HepG2 (cell line): ENCODE results near the gene MEGF6. TPM values are rescaled to one million over a fixed set of nuclear protein-coding genes. Genes with fewer than 3 reads are reported as not detected.

Source experiments
- ADNP ChIP-seq: sonication (generic); formaldehyde crosslinking; IDR thresholded peaks from 2 replicates; pipeline ENCODE4 v1.4.0; 2020; ENCODE audit warnings: missing genetic modification reagents
- AKNA ChIP-seq: sonication (generic); formaldehyde crosslinking; IDR thresholded peaks from 2 replicates; pipeline ENCODE4 v1.4.0; 2020; ENCODE audit warnings: missing genetic modification reagents, borderline replicate concordance
- ARID5B ChIP-seq: IDR thresholded peaks from 2 replicates; pipeline ENCODE4 v1.4.0; 2020; ENCODE audit warnings: mild to moderate bottlenecking, missing genetic modification reagents
- CAMTA2 ChIP-seq: sonication (generic); formaldehyde crosslinking; IDR thresholded peaks from 2 replicates; pipeline ENCODE4 v1.4.0; 2020; ENCODE audit warnings: mild to moderate bottlenecking, missing genetic modification reagents, borderline replicate concordance
- DNMT3B ChIP-seq: conservative IDR thresholded peaks from 2 replicates; pipeline ENCODE4 v1.6.1; 2016; ENCODE audit warnings: missing biosample characterization, control low read depth
- JUND ChIP-seq: sonication (generic); formaldehyde crosslinking; IDR thresholded peaks from 2 replicates; pipeline ENCODE4 v1.8.0; 2022; ENCODE audit warnings: mild to moderate bottlenecking, missing genetic modification reagents
- KDM3A ChIP-seq: IDR thresholded peaks from 2 replicates; pipeline ENCODE4 v1.6.1; 2018; ENCODE audit warnings: low read depth, missing compliant biosample characterization
- MBNL3 ChIP-seq: fragments of 250-450 bp; sonication (Bioruptor Pico); conservative IDR thresholded peaks from 2 replicates; pipeline ENCODE4 v1.8.0; 2022; ENCODE audit warnings: mild to moderate bottlenecking, inconsistent platforms
- PAF1 ChIP-seq: IDR thresholded peaks from 2 replicates; pipeline ENCODE4 v1.6.1; 2016; ENCODE audit warnings: missing genetic modification reagents, missing compliant biosample characterization
- PCBP1 ChIP-seq: fragments of 200-400 bp; formaldehyde crosslinking; IDR thresholded peaks from 2 replicates; pipeline ENCODE4 v1.6.1; 2017; ENCODE audit warnings: mild to moderate bottlenecking, low read depth, low read length, borderline replicate concordance
- SRY ChIP-seq: sonication (generic); formaldehyde crosslinking; IDR thresholded peaks from 2 replicates; pipeline ENCODE4 v1.8.0; 2022; ENCODE audit warnings: mild to moderate bottlenecking, missing genetic modification reagents
- TAF15 ChIP-seq: fragments of 200-400 bp; formaldehyde crosslinking; IDR thresholded peaks from one replicate; pipeline ENCODE4 v1.6.1; 2018; ENCODE audit warnings: mild to moderate bottlenecking, low read depth, low read length; ENCODE audit not compliant: poor library complexity, severe bottlenecking
- TIGD3 ChIP-seq: sonication (generic); formaldehyde crosslinking; IDR thresholded peaks from 2 replicates; pipeline ENCODE4 v1.5.1; 2020; ENCODE audit warnings: mild to moderate bottlenecking, missing genetic modification reagents, borderline replicate concordance
- ZNF513 ChIP-seq: sonication (generic); formaldehyde crosslinking; conservative IDR thresholded peaks from 2 replicates; pipeline ENCODE4 v1.5.0; 2020; ENCODE audit warnings: missing genetic modification reagents
- ZNF577 ChIP-seq: sonication (generic); formaldehyde crosslinking; IDR thresholded peaks from 2 replicates; pipeline ENCODE4 v1.4.0; 2020; ENCODE audit warnings: mild to moderate bottlenecking, low read depth, missing genetic modification reagents, borderline replicate concordance
- ZNF615 ChIP-seq: sonication (generic); formaldehyde crosslinking; IDR thresholded peaks from 2 replicates; pipeline ENCODE4 v1.5.0; 2020; ENCODE audit warnings: mild to moderate bottlenecking, missing genetic modification reagents, borderline replicate concordance
- ZNF747 ChIP-seq: sonication (generic); formaldehyde crosslinking; IDR thresholded peaks from 2 replicates; pipeline ENCODE4 v1.8.1; 2023; ENCODE audit warnings: missing genetic modification reagents, mild to moderate bottlenecking, borderline replicate concordance
- polyA plus RNA-seq, 8 experiments: library from polyadenylated mRNA; depleted of rRNA in 3 of 8; stranded (reverse) in 7 of 8; unstranded in 1 of 8; fragments of >200 nt; fragmentation: Illumina TruSeq in 4 of 8; extraction: Trizol in 4 of 8; gene quantifications; 2 replicates each; pipeline versions ENCODE4 v1.2.1 to v1.2.3, GENCODE V29; 2011 to 2016; ENCODE audit warnings: low read depth in 4 of 8, missing spikeins in 1 of 8, mixed read lengths in 1 of 8; ENCODE audit not compliant: insufficient read depth in 1 of 8
- total RNA-seq, 5 experiments: library from RNA; depleted of rRNA; stranded (reverse); fragments of >200 nt; fragmentation: Illumina TruSeq; extraction: Trizol; gene quantifications; 2 replicates each; pipeline ENCODE4 v1.2.3, GENCODE V29; 2016; ENCODE audit warnings: low read depth in 1 of 5
- TF ChIP-seq, protein P1 (sequence below): sonication (generic); formaldehyde crosslinking; IDR thresholded peaks from 2 replicates; pipeline ENCODE4 v1.8.1; 2023; ENCODE audit warnings: mild to moderate bottlenecking, missing genetic modification reagents, borderline replicate concordance

The MEGF6 gene
- total and polyA plus RNA-seq, 2 of the 13 experiments (the other 11 are each of a cell fraction or from before 2014, with no cell fraction given), result 1.9 TPM

DNA sequence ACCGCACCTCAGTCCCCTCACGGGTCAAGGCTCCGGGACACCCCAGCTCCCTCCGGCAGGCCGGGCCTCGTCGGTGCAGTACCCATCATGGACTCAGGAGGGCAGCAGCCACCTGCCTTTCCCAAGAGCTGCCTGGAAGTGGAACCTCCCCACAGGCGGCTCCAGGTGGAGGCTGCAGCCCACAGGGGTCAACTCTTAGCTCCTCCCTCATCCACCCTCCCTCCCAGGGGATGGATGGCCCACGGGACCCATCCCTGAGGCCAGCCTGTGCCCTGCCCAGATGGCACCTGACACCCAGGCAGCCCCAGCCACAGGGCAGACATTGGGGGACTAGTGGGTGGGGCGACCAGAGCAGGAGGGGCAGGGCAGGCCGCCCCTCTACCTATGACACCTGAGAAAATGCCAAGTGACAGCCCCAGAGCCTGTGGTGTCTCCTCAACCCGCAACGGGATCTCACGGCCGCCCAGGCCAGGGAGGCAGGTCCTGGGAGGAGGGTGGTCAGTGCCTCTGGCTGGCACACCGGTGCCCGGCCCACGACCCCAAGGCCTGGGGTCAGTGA lies 158.0 kb downstream of the MEGF6 start (continued):
- TF ChIP-seq TIGD3 (CRISPR knock-in tag) (no peak), ADNP (CRISPR knock-in tag) (no peak), SRY (CRISPR knock-in tag) (peak; percentile 24; the same call in 1 of the 2 replicates), MBNL3 (CRISPR knock-in tag) (no peak), TAF15 (peak; percentile 69), ZNF513 (CRISPR knock-in tag) (no peak), ZNF577 (CRISPR knock-in tag) (no peak), ARID5B (CRISPR knock-in tag) (0 out of 2 replicates have a peak, but pooled peaks have one; percentile 22), ZNF747 (CRISPR knock-in tag) (no peak), AKNA (CRISPR knock-in tag) (no peak), CAMTA2 (CRISPR knock-in tag) (no peak), PAF1 (CRISPR knock-in tag) (no peak), ZNF615 (no peak), DNMT3B (no peak), KDM3A (peak; percentile 71; the same call in 1 of the 2 replicates), JUND (CRISPR knock-in tag) (no peak), PCBP1 (no peak)
- TF ChIP-seq, protein P1, sequence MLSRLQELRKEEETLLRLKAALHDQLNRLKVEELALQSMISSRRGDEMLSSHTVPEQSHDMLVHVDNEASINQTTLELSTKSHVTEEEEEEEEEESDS (CRISPR knock-in tag), result no peak
